ENCODE data around the gene STEAP1.
"Not testable (repeated sequence)": the region's sequence is repeated elsewhere in the genome, so short reads cannot be mapped to it uniquely, and the experiment has no call there.

Gene STEAP1

GRCh38 chr7:90155206-90155605 lies 937 bp downstream of the STEAP1 start:
- DNase-seq = no peak
- Histone ChIP-seq H3K79me2 (ENCODE audit: insufficient read depth, low read length) (no peaks in the 10 kb centered on the region), H3K27ac (ENCODE audit: low read length) (no peak overlapping the region)

GRCh38 chr7:90157331-90157730 lies 3.1 kb downstream of the STEAP1 start:
- not testable (repeated sequence) for H3K4me1 ChIP-seq (ENCODE audit: insufficient read depth, low read length); DNase-seq; H3K4me3 ChIP-seq (ENCODE audit: low read depth in 1 of 2, low read length in 2 of 2); H3K79me2 ChIP-seq (ENCODE audit: insufficient read depth, low read length); H2AFZ ChIP-seq (ENCODE audit: low read depth, low read length); H3K27ac ChIP-seq (ENCODE audit: low read length); ATAC-seq (ENCODE audit: insufficient read depth, low read depth); H3K36me3 ChIP-seq (ENCODE audit: insufficient read depth, low read length); H3K27me3 ChIP-seq (ENCODE audit: insufficient read depth, low read length, poor library complexity); H3K9ac ChIP-seq (ENCODE audit: low read depth, low read length); H4K20me1 ChIP-seq (ENCODE audit: insufficient read depth, low read length); H3K9me3 ChIP-seq (ENCODE audit: insufficient read depth, low read length, severe bottlenecking); H3K4me2 ChIP-seq (ENCODE audit: insufficient read depth, low read length)

More at GRCh38 chr7:90155206-90155605, 937 bp downstream of the STEAP1 start:
- H3K36me3 ChIP-seq (ENCODE audit: insufficient read depth, low read length) = no peaks in the 10 kb centered on the region
- no peak overlapping the region for H3K9ac ChIP-seq (ENCODE audit: low read depth, low read length)
- H3K4me1 ChIP-seq (ENCODE audit: insufficient read depth, low read length) = no peaks in the 10 kb centered on the region
- ATAC-seq (ENCODE audit: insufficient read depth, low read depth) = no peak
- H4K20me1 ChIP-seq (ENCODE audit: insufficient read depth, low read length) = no peaks in the 10 kb centered on the region
- H3K4me3 ChIP-seq (ENCODE audit: low read depth in 1 of 2, low read length in 2 of 2) = no peak overlapping the region
- H3K27me3 ChIP-seq (ENCODE audit: insufficient read depth, low read length, poor library complexity) = no peaks in the 10 kb centered on the region
- TF ChIP-seq EZH2 (IDR thresholded peaks at IDR 0.05; ENCODE audit: borderline replicate concordance, low read depth, low read length, severe bottlenecking) (no peak), CTCF (IDR thresholded peaks at IDR 0.05; ENCODE audit: borderline replicate concordance, extremely low read depth, low read length, poor library complexity, severe bottlenecking) (no peak)
- no peaks in the 10 kb centered on the region for H3K9me3 ChIP-seq (ENCODE audit: insufficient read depth, low read length, severe bottlenecking)
- H3K4me2 ChIP-seq (ENCODE audit: insufficient read depth, low read length) = no peak overlapping the region
- H2AFZ ChIP-seq (ENCODE audit: low read depth, low read length) = no peak overlapping the region

GRCh38 chr7:90157761-90158350 lies 3.6 kb downstream of the STEAP1 start:
- not testable (repeated sequence) for H3K27ac ChIP-seq (ENCODE audit: low read length); H3K4me2 ChIP-seq (ENCODE audit: insufficient read depth, low read length); H3K36me3 ChIP-seq (ENCODE audit: insufficient read depth, low read length); DNase-seq; ATAC-seq (ENCODE audit: insufficient read depth, low read depth); H4K20me1 ChIP-seq (ENCODE audit: insufficient read depth, low read length); H3K4me1 ChIP-seq (ENCODE audit: insufficient read depth, low read length); H3K9me3 ChIP-seq (ENCODE audit: insufficient read depth, low read length, severe bottlenecking); H3K4me3 ChIP-seq (ENCODE audit: low read depth in 1 of 2, low read length in 2 of 2); H3K79me2 ChIP-seq (ENCODE audit: insufficient read depth, low read length); H2AFZ ChIP-seq (ENCODE audit: low read depth, low read length); H3K27me3 ChIP-seq (ENCODE audit: insufficient read depth, low read length, poor library complexity); H3K9ac ChIP-seq (ENCODE audit: low read depth, low read length)

GRCh38 chr7:90163534-90163933 lies 9.3 kb downstream of the STEAP1 start:
- no peak for ATAC-seq (ENCODE audit: insufficient read depth, low read depth)
- Histone ChIP-seq H3K27ac (ENCODE audit: low read length) (no peak overlapping the region), H3K4me2 (ENCODE audit: insufficient read depth, low read length) (no peak overlapping the region), H2AFZ (ENCODE audit: low read depth, low read length) (no peak overlapping the region), H3K4me1 (ENCODE audit: insufficient read depth, low read length) (no peaks in the 10 kb centered on the region), H4K20me1 (ENCODE audit: insufficient read depth, low read length) (no peaks in the 10 kb centered on the region), H3K9me3 (ENCODE audit: insufficient read depth, low read length, severe bottlenecking) (no peaks in the 10 kb centered on the region), H3K79me2 (ENCODE audit: insufficient read depth, low read length) (no peaks in the 10 kb centered on the region), H3K4me3 (ENCODE audit: low read depth in 1 of 2, low read length in 2 of 2) (no peak overlapping the region), H3K9ac (ENCODE audit: low read depth, low read length) (no peak overlapping the region), H3K36me3 (ENCODE audit: insufficient read depth, low read length) (no peaks in the 10 kb centered on the region), H3K27me3 (ENCODE audit: insufficient read depth, low read length, poor library complexity) (no peaks in the 10 kb centered on the region)
- no peak for TF ChIP-seq CTCF (IDR thresholded peaks at IDR 0.05; ENCODE audit: borderline replicate concordance, extremely low read depth, low read length, poor library complexity, severe bottlenecking)
- no peak for TF ChIP-seq EZH2 (IDR thresholded peaks at IDR 0.05; ENCODE audit: borderline replicate concordance, low read depth, low read length, severe bottlenecking)
- DNase-seq = no peak

All from DND-41 (cell line).